MM.1S (cell line): ENCODE data around the gene GMEB1.

ENCODE experiments used
- CTCF ChIP-seq: fragments of 300-600 bp; sonication (generic); IDR thresholded peaks from 2 replicates; pipeline ENCODE4 v1.5.1; 2016; ENCODE audit warnings: antibody characterized with exemption, low read length, mixed read lengths
- EZH2 ChIP-seq: fragments of 300-600 bp; sonication (generic); optimal IDR thresholded peaks from 2 replicates; pipeline ENCODE3; 2017; ENCODE audit warnings: low read depth, mild to moderate bottlenecking, antibody characterized with exemption, low read length, mixed read lengths
- EZH2phosphoT487 ChIP-seq: fragments of 300-600 bp; sonication (generic); IDR thresholded peaks from 2 replicates; pipeline ENCODE4 v1.6.1; 2018; ENCODE audit warnings: antibody characterized with exemption, low read length

GRCh38 chr1:28720376-28720775, 51.8 kb downstream of the GMEB1 start:
- TF ChIP-seq CTCF, result no peak
- TF ChIP-seq EZH2, result no peak
- TF ChIP-seq EZH2phosphoT487, result no peak
